H1 (cell line): ENCODE results near the gene BCAS3.

Experiments used
- CEBPB ChIP-seq: IDR thresholded peaks from 2 replicates; pipeline ENCODE4 v1.6.1; 2012; ENCODE audit warnings: low read depth, low read length
- MAFK ChIP-seq: IDR thresholded peaks from 2 replicates; pipeline ENCODE4 v1.6.1; 2012; ENCODE audit warnings: low read depth, mild to moderate bottlenecking, improper control_type of control experiment, low read length
- TF ChIP-seq, protein P1 (sequence below), 3 experiments: IDR thresholded peaks; 1 replicate in 2 of 3; 2 replicates in 1 of 3; pipeline versions ENCODE4 v1.5.1 to v1.6.1; 2011; ENCODE audit warnings: low read length in 3 of 3, mild to moderate bottlenecking in 3 of 3, inconsistent platforms in 2 of 3, low read depth in 1 of 3, moderate library complexity in 1 of 3; ENCODE audit not compliant: insufficient read depth in 1 of 3; ENCODE audit errors: control extremely low read depth in 1 of 3
- TF ChIP-seq, protein P2 (sequence below): IDR thresholded peaks from 2 replicates; pipeline ENCODE4 v1.6.1; 2012; ENCODE audit warnings: inconsistent platforms

GRCh38 chr17:61235001-61235826 lies 557.6 kb downstream of the BCAS3 start:
- TF ChIP-seq CEBPB, result no peak
- TF ChIP-seq, protein P1, sequence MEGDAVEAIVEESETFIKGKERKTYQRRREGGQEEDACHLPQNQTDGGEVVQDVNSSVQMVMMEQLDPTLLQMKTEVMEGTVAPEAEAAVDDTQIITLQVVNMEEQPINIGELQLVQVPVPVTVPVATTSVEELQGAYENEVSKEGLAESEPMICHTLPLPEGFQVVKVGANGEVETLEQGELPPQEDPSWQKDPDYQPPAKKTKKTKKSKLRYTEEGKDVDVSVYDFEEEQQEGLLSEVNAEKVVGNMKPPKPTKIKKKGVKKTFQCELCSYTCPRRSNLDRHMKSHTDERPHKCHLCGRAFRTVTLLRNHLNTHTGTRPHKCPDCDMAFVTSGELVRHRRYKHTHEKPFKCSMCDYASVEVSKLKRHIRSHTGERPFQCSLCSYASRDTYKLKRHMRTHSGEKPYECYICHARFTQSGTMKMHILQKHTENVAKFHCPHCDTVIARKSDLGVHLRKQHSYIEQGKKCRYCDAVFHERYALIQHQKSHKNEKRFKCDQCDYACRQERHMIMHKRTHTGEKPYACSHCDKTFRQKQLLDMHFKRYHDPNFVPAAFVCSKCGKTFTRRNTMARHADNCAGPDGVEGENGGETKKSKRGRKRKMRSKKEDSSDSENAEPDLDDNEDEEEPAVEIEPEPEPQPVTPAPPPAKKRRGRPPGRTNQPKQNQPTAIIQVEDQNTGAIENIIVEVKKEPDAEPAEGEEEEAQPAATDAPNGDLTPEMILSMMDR (IDR thresholded peaks at IDR 0.05; ENCODE audit: control extremely low read depth in 1 of 3, insufficient read depth in 1 of 3, low read depth in 1 of 3, low read length in 3 of 3), result no peak
- TF ChIP-seq, protein P2, sequence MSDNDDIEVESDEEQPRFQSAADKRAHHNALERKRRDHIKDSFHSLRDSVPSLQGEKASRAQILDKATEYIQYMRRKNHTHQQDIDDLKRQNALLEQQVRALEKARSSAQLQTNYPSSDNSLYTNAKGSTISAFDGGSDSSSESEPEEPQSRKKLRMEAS, result no peak
- TF ChIP-seq MAFK, result no peak
